ENCODE measurements around the gene DLGAP3. TPM values are rescaled to one million over a fixed set of nuclear protein-coding genes. Genes with fewer than 3 reads are reported as not detected.

Gene DLGAP3
- total RNA-seq, 2 donors from 2014 or later: 1.3 TPM

- ATAC-seq (replicated peaks): no peak
- peaks cover 36% of the 10 kb centered on the region for H3K27me3 Mint-ChIP-seq
- peaks cover 11% of the 10 kb centered on the region for H3K4me1 Mint-ChIP-seq
- H3K9me3 Mint-ChIP-seq: no peaks in the 10 kb centered on the region
- no peak overlapping the region for H3K27ac Mint-ChIP-seq
- H3K36me3 Mint-ChIP-seq (ENCODE audit: low read depth): no peaks in the 10 kb centered on the region
- H3K4me3 Mint-ChIP-seq: no peak overlapping the region
Observed at GRCh38 chr1:34872133-34872503, 57.3 kb downstream of the DLGAP3 start.

GRCh38 chr1:34871443-34872132 lies 57.9 kb downstream of the DLGAP3 start:
- no peak overlapping the region for H3K4me3 Mint-ChIP-seq

GRCh38 chr1:34870395-34870794 lies 59.1 kb downstream of the DLGAP3 start:
- no peak for ATAC-seq (replicated peaks)
- H3K36me3 Mint-ChIP-seq (ENCODE audit: low read depth): no peaks in the 10 kb centered on the region

More at GRCh38 chr1:34871443-34872132, 57.9 kb downstream of the DLGAP3 start:
- H3K4me1 Mint-ChIP-seq: peaks cover 11% of the 10 kb centered on the region
- H3K27ac Mint-ChIP-seq: peak overlapping the region; percentile 16
- no peak for ATAC-seq (replicated peaks)
- H3K27me3 Mint-ChIP-seq: peaks cover 33% of the 10 kb centered on the region
- H3K9me3 Mint-ChIP-seq: no peaks in the 10 kb centered on the region
- H3K36me3 Mint-ChIP-seq (ENCODE audit: low read depth): no peaks in the 10 kb centered on the region

GRCh38 chr1:34869760-34870159 lies 59.7 kb downstream of the DLGAP3 start:
- no peak for ATAC-seq (replicated peaks)
- Mint-ChIP-seq H3K9me3 (no peaks in the 10 kb centered on the region), H3K4me3 (no peak overlapping the region), H3K36me3 (ENCODE audit: low read depth) (no peaks in the 10 kb centered on the region), H3K4me1 (peaks cover 11% of the 10 kb centered on the region), H3K27ac (no peak overlapping the region), H3K27me3 (peaks cover 21% of the 10 kb centered on the region)

More at GRCh38 chr1:34870395-34870794, 59.1 kb downstream of the DLGAP3 start:
- Mint-ChIP-seq H3K27ac (no peak overlapping the region), H3K9me3 (no peaks in the 10 kb centered on the region), H3K27me3 (peaks cover 24% of the 10 kb centered on the region), H3K4me3 (no peak overlapping the region), H3K4me1 (peaks cover 11% of the 10 kb centered on the region)

- H3K4me3 Mint-ChIP-seq: peak overlapping the region; percentile 69
- peaks cover 18% of the 10 kb centered on the region for H3K4me1 Mint-ChIP-seq
- no peaks in the 10 kb centered on the region for H3K9me3 Mint-ChIP-seq
- H3K36me3 Mint-ChIP-seq (ENCODE audit: low read depth): no peaks in the 10 kb centered on the region
- ATAC-seq (replicated peaks): no peak
- peaks cover 17% of the 10 kb centered on the region for H3K27me3 Mint-ChIP-seq
- H3K27ac Mint-ChIP-seq: peak overlapping the region; percentile 52
Observed at GRCh38 chr1:34868230-34869049, 61.0 kb downstream of the DLGAP3 start.

GRCh38 chr1:34867415-34867814 lies 62.0 kb downstream of the DLGAP3 start:
- Mint-ChIP-seq H3K36me3 (ENCODE audit: low read depth) (no peaks in the 10 kb centered on the region), H3K27me3 (peaks cover 8% of the 10 kb centered on the region), H3K9me3 (no peaks in the 10 kb centered on the region), H3K27ac (peak overlapping the region; percentile 52), H3K4me1 (peaks cover 27% of the 10 kb centered on the region), H3K4me3 (peak overlapping the region; percentile 69)
- no peak for ATAC-seq (replicated peaks)

GRCh38 chr1:34866762-34867109 lies 62.7 kb downstream of the DLGAP3 start:
- Mint-ChIP-seq H3K9me3 (no peaks in the 10 kb centered on the region), H3K4me1 (peaks cover 26% of the 10 kb centered on the region), H3K27me3 (peaks cover 3% of the 10 kb centered on the region), H3K4me3 (peak overlapping the region; percentile 69), H3K27ac (peak overlapping the region; percentile 39), H3K36me3 (ENCODE audit: low read depth) (no peaks in the 10 kb centered on the region)
- peak; percentile 13 for ATAC-seq (replicated peaks)

- ATAC-seq (replicated peaks): peak; percentile 84
- no peaks in the 10 kb centered on the region for H3K9me3 Mint-ChIP-seq
- H3K4me3 Mint-ChIP-seq: peak overlapping the region; percentile 69
- no peaks in the 10 kb centered on the region for H3K36me3 Mint-ChIP-seq (ENCODE audit: low read depth)
- H3K27me3 Mint-ChIP-seq: no peaks in the 10 kb centered on the region
- peak overlapping the region; percentile 39 for H3K27ac Mint-ChIP-seq
- peaks cover 21% of the 10 kb centered on the region for H3K4me1 Mint-ChIP-seq
Observed at GRCh38 chr1:34865981-34866761, 63.3 kb downstream of the DLGAP3 start.

GRCh38 chr1:34865573-34865972 lies 63.9 kb downstream of the DLGAP3 start:
- Mint-ChIP-seq H3K4me3 (peak overlapping the region; percentile 69), H3K36me3 (ENCODE audit: low read depth) (no peaks in the 10 kb centered on the region), H3K9me3 (no peaks in the 10 kb centered on the region), H3K27ac (peak overlapping the region; percentile 39), H3K27me3 (no peaks in the 10 kb centered on the region), H3K4me1 (peaks cover 23% of the 10 kb centered on the region)
- no peak for ATAC-seq (replicated peaks)

GRCh38 chr1:34864759-34865158 lies 64.7 kb downstream of the DLGAP3 start:
- Mint-ChIP-seq H3K27ac (peak overlapping the region; percentile 39), H3K27me3 (no peaks in the 10 kb centered on the region)

GRCh38 chr1:34863501-34863900 lies 65.9 kb downstream of the DLGAP3 start:
- no peak for ATAC-seq (replicated peaks)
- no peaks in the 10 kb centered on the region for H3K27me3 Mint-ChIP-seq
- peak overlapping the region; percentile 39 for H3K27ac Mint-ChIP-seq
- H3K9me3 Mint-ChIP-seq: no peaks in the 10 kb centered on the region
- no peaks in the 10 kb centered on the region for H3K36me3 Mint-ChIP-seq (ENCODE audit: low read depth)
- H3K4me1 Mint-ChIP-seq: peaks cover 37% of the 10 kb centered on the region
- peak overlapping the region; percentile 69 for H3K4me3 Mint-ChIP-seq

More at GRCh38 chr1:34864759-34865158, 64.7 kb downstream of the DLGAP3 start:
- H3K4me1 Mint-ChIP-seq: peaks cover 30% of the 10 kb centered on the region
- peak overlapping the region; percentile 69 for H3K4me3 Mint-ChIP-seq
- ATAC-seq (replicated peaks): no peak
- no peaks in the 10 kb centered on the region for H3K9me3 Mint-ChIP-seq
- H3K36me3 Mint-ChIP-seq (ENCODE audit: low read depth): no peaks in the 10 kb centered on the region

GRCh38 chr1:34859446-34860200 lies 69.8 kb downstream of the DLGAP3 start, which contains the start of gene SMIM12:
Gene SMIM12 (minus strand): TSS chr1:34859749. CDS start chr1:34855977, 3,772 bp downstream.
- Mint-ChIP-seq H3K9me3 (no peaks in the 10 kb centered on the region), H3K27ac (peak within 1 kb of the TSS; percentile 99), H3K4me3 (peak within 1 kb of the TSS; percentile 100), H3K27me3 (no peaks in the 10 kb centered on the region), H3K4me1 (peaks cover 44% of the 10 kb centered on the region), H3K36me3 (ENCODE audit: low read depth) (peaks cover 24% of the 10 kb centered on the region)
- ATAC-seq (replicated peaks): peak; percentile 99

GRCh38 chr1:34858901-34859445 lies 70.5 kb downstream of the DLGAP3 start:
- Mint-ChIP-seq H3K4me1 (peaks cover 40% of the 10 kb centered on the region), H3K27ac (peak overlapping the region; percentile 99), H3K9me3 (no peaks in the 10 kb centered on the region), H3K27me3 (no peaks in the 10 kb centered on the region), H3K36me3 (ENCODE audit: low read depth) (peaks cover 30% of the 10 kb centered on the region), H3K4me3 (peak overlapping the region; percentile 100)
- ATAC-seq (replicated peaks): peak; percentile 33
